ENCODE measurements around the gene ICA1L. TPM values are rescaled to one million over a fixed set of nuclear protein-coding genes. Genes with fewer than 3 reads are reported as not detected.

The ICA1L gene
- total and polyA plus RNA-seq, 2 of the 8 experiments (the other 6 are each of a cell fraction or from before 2014, with no cell fraction given): 1.1 to 3.4 TPM

- Histone ChIP-seq H3K9ac (replicated peaks in 1 of 4; ENCODE audit: extremely low read depth in 1 of 4, low read depth in 3 of 4, low read length in 3 of 4) (no peak overlapping the region), H3K9me3 (ENCODE audit: insufficient read depth in 2 of 2, low read depth in 1 of 2, low read length in 1 of 2) (no peaks in the 10 kb centered on the region; a peak in 1 of 4 replicates), H3K36me3 (ENCODE audit: control insufficient read depth in 2 of 4, insufficient read depth in 4 of 4, low read length in 3 of 4) (no peaks in the 10 kb centered on the region), H4K91ac (replicated peaks; ENCODE audit: insufficient read length, low read length) (no peak overlapping the region), H2AFZ (ENCODE audit: low read length) (no peak overlapping the region), H3K4me3 (ENCODE audit: extremely low read depth in 1 of 4, insufficient read depth in 2 of 4, low read depth in 3 of 4, low read length in 4 of 4) (no peak overlapping the region), H3K4me1 (replicated peaks in 1 of 4; ENCODE audit: control insufficient read depth in 3 of 4, insufficient read depth in 4 of 4, low read length in 3 of 4) (no peaks in the 10 kb centered on the region), H2BK120ac (replicated peaks; ENCODE audit: low read depth, low read length) (no peak overlapping the region), H3K27ac (ENCODE audit: low read depth, low read length) (no peak overlapping the region), H3K18ac (ENCODE audit: extremely low read depth, low read length) (no peak overlapping the region), H4K5ac (ENCODE audit: insufficient read length, low read depth, low read length) (no peak overlapping the region), H2BK12ac (ENCODE audit: low read depth, low read length) (no peak overlapping the region), H2BK20ac (ENCODE audit: low read length) (no peak overlapping the region), H3K4me2 (ENCODE audit: insufficient read depth in 1 of 2, low read depth in 2 of 2, low read length in 2 of 2) (no peak overlapping the region), H2BK15ac (ENCODE audit: low read length) (no peak overlapping the region), H3K23me2 (ENCODE audit: low read depth, low read length) (no peaks in the 10 kb centered on the region), H3K79me1 (ENCODE audit: low read depth, low read length) (no peaks in the 10 kb centered on the region), H4K20me1 (replicated peaks in 1 of 2; ENCODE audit: control insufficient read depth in 1 of 2, insufficient read depth in 2 of 2, low read length in 2 of 2) (peaks cover 0 to 2% of the 10 kb centered on the region in 2 experiments), H3K4ac (replicated peaks; ENCODE audit: insufficient read length, low read depth, low read length) (no peak overlapping the region), H4K8ac (ENCODE audit: extremely low read depth, insufficient read depth, low read length) (no peak overlapping the region), H3K27me3 (replicated peaks in 1 of 4; ENCODE audit: control insufficient read depth in 3 of 4, extremely low read depth in 1 of 4, insufficient read depth in 3 of 4, low read length in 3 of 4) (no peaks in the 10 kb centered on the region), H3K14ac (ENCODE audit: insufficient read length) (no peak overlapping the region), H2AK5ac (ENCODE audit: low read depth, low read length) (no peak overlapping the region), H2BK5ac (ENCODE audit: low read depth, low read length) (no peak overlapping the region), H3K23ac (ENCODE audit: insufficient read length) (no peak overlapping the region), H3K79me2 (ENCODE audit: control insufficient read depth in 1 of 2, insufficient read depth in 2 of 2, low read length in 2 of 2) (no peaks in the 10 kb centered on the region), H3K56ac (replicated peaks; ENCODE audit: insufficient read length, low read depth, low read length) (no peak overlapping the region)
- ChIA-PET CTCF (ENCODE audit: partially characterized antibody) (no interaction called here), POLR2A (ENCODE audit: partially characterized antibody) (no interaction called here)
- 71% methylated on average over 1 of the region's 1 CpG; no CpG with 5 or more reads in 1 of the 2 experiments for WGBS, 2 experiments (ENCODE audit: extremely low coverage in 1 of 2, insufficient coverage in 1 of 2, insufficient read length in 1 of 2, insufficient replicate concordance in 2 of 2, low coverage in 1 of 2, low lambda C conversion rate in 2 of 2, missing lambda C conversion rate in 1 of 2)
- no peak for TF ChIP-seq YY1 (IDR thresholded peaks at IDR 0.05; ENCODE audit: low read depth, low read length)
- FAIRE-seq (no peak), DNase-seq (ENCODE audit: low read depth in 1 of 2, low spot score in 2 of 2) (no peak)
Measured at GRCh38 chr2:202743613-202744012, 128.0 kb downstream of the ICA1L start.
